Smooth muscle cell (in vitro differentiated cells): ENCODE data around the gene CCR5AS.

Experiments used
- DNase-seq: peaks from one replicate; lab custom pipeline; 2025; ENCODE audit not compliant: unreplicated experiment; lab: John Stamatoyannopoulos, UW
- H2AFZ ChIP-seq: fragments of 200-600 bp; sonication (generic); 2 replicates; pipeline ENCODE4 v1.6.0; 2016; ENCODE audit warnings: antibody characterized with exemption, low read depth, mild to moderate bottlenecking
- H3F3A ChIP-seq: fragments of 200-600 bp; sonication (generic); 2 replicates; pipeline ENCODE4 v1.6.0; 2017; ENCODE audit warnings: antibody characterized with exemption, low read depth
- H3K27ac ChIP-seq: fragments of 200-600 bp; sonication (generic); 2 replicates; pipeline ENCODE4 v1.5.1; 2016; ENCODE audit warnings: low read depth, mild to moderate bottlenecking
- H3K27me3 ChIP-seq: fragments of 200-600 bp; sonication (generic); 2 replicates; pipeline ENCODE4 v1.6.1; 2016; ENCODE audit warnings: low read depth, mild to moderate bottlenecking
- H3K36me3 ChIP-seq: fragments of 200-600 bp; sonication (generic); 2 replicates; pipeline ENCODE4 v1.5.1; 2016; ENCODE audit warnings: low read depth
- H3K4me1 ChIP-seq: fragments of 200-600 bp; sonication (generic); 2 replicates; pipeline ENCODE4 v1.5.1; 2016; ENCODE audit warnings: low read depth
- H3K4me2 ChIP-seq: fragments of 200-600 bp; sonication (generic); 2 replicates; pipeline ENCODE4 v1.6.0; 2016; ENCODE audit warnings: mild to moderate bottlenecking
- H3K4me3 ChIP-seq: fragments of 200-600 bp; sonication (generic); 2 replicates; pipeline ENCODE4 v1.5.1; 2016; ENCODE audit warnings: mild to moderate bottlenecking
- H3K79me2 ChIP-seq: fragments of 200-600 bp; sonication (generic); 2 replicates; pipeline ENCODE4 v1.6.0; 2016; ENCODE audit warnings: low read depth, mild to moderate bottlenecking
- H3K9ac ChIP-seq: fragments of 200-600 bp; sonication (generic); 2 replicates; pipeline ENCODE4 v1.6.0; 2016; ENCODE audit warnings: low read depth
- H3K9me3 ChIP-seq: fragments of 200-600 bp; sonication (generic); replicated peaks from 2 replicates; pipeline ENCODE4 v1.5.1; 2016; ENCODE audit warnings: low read depth
- H4K20me1 ChIP-seq: fragments of 200-600 bp; sonication (generic); 2 replicates; pipeline ENCODE4 v1.6.0; 2016; ENCODE audit warnings: low read depth
- WGBS: methylation state at CpG from one replicate; pipeline ENCODE4 v1.1.7; 2016; ENCODE audit warnings: low lambda C conversion rate; 5-methylcytosine and 5-hydroxymethylcytosine counted together
- TF ChIP-seq, protein P1 (sequence below): fragments of 200-600 bp; sonication (generic); IDR thresholded peaks from 2 replicates; pipeline ENCODE4 v1.5.1; 2017; ENCODE audit warnings: borderline replicate concordance, mild to moderate bottlenecking, antibody characterized with exemption; ENCODE audit not compliant: insufficient read depth, poor library complexity, severe bottlenecking

The CCR5AS gene

DNA sequence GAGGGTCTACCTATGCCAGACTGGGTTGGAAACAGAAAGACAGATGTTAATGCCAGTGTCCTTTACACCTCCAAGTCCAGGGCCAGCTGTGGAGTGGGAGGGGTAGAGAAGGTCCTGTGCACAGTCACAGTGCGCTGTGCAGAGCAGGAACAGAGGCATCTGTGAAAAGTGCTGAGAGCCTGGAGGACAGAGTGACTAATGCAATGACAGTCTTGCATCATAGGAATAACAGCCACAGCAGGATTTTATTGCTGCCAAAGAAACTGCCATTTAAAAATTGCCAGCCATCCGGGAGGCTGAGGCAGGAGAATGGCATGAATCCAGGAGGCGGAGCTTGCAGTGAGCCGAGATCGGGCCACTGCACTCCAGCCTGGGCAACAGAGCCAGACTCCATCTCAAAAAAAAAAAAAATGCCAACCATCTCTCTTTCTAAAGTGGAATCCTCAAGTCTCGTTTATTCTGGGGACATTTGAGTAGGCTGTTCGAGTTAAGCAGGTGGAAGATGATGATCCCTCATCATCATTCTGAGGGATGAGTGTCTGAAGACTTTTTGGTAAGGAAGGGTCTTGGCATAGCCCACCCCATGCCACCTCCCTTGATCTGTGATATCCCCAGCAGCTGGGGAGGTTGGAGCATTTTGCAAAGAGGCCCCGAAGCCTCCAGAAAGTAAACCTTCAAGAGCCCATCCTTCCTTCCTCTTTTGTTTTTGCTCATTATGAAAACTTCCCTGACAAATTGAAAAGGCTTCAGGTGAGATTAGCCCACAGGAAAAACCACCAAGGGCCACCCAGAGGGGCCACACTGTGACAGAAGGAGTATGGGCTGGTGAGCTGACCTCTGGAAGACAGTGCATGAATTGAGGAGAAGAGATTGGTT lies 45.2 kb downstream of the CCR5AS start:
- TF ChIP-seq, protein P1, sequence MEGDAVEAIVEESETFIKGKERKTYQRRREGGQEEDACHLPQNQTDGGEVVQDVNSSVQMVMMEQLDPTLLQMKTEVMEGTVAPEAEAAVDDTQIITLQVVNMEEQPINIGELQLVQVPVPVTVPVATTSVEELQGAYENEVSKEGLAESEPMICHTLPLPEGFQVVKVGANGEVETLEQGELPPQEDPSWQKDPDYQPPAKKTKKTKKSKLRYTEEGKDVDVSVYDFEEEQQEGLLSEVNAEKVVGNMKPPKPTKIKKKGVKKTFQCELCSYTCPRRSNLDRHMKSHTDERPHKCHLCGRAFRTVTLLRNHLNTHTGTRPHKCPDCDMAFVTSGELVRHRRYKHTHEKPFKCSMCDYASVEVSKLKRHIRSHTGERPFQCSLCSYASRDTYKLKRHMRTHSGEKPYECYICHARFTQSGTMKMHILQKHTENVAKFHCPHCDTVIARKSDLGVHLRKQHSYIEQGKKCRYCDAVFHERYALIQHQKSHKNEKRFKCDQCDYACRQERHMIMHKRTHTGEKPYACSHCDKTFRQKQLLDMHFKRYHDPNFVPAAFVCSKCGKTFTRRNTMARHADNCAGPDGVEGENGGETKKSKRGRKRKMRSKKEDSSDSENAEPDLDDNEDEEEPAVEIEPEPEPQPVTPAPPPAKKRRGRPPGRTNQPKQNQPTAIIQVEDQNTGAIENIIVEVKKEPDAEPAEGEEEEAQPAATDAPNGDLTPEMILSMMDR: no peak
- no peaks in the 10 kb centered on the region for H3K36me3 ChIP-seq
- H3K9me3 ChIP-seq: no peaks in the 10 kb centered on the region
- H3K4me1 ChIP-seq: no peaks in the 10 kb centered on the region
- H3K79me2 ChIP-seq: no peaks in the 10 kb centered on the region
- H3K27me3 ChIP-seq: peaks cover 3% of the 10 kb centered on the region
- no peak for DNase-seq
- H4K20me1 ChIP-seq: no peaks in the 10 kb centered on the region
- H3K9ac ChIP-seq: no peak overlapping the region
- H3K4me2 ChIP-seq: peak overlapping the region; percentile 3
- 39% methylated on average over 8 of the region's 8 CpGs for WGBS
- H2AFZ ChIP-seq: no peak overlapping the region
- H3K27ac ChIP-seq: peak overlapping the region; percentile 15
- H3K4me3 ChIP-seq: no peak overlapping the region
- no peaks in the 10 kb centered on the region for H3F3A ChIP-seq

DNA sequence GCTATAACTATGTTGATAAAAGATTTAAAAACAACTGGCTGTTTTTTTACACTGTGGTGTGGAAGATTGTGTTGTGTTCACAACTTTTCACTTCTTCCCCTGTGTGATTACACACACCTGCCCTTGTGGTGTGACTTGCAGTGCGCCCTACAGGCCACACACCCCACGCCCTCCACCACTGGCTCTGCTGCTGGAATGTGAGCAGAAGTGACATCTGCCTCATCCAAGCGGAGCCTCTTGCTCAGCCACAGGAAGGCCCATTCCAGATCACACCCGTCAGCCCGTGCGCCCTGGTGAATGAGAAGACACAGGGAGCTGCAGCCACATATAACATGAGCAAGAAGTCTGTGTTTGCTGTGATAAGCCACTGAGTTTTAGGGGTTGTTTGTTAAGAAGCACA lies 46.0 kb downstream of the CCR5AS start:
- peaks cover 7% of the 10 kb centered on the region for H3K27me3 ChIP-seq
- H3F3A ChIP-seq: no peaks in the 10 kb centered on the region
- no peak overlapping the region for H3K4me3 ChIP-seq
- H3K4me1 ChIP-seq: no peaks in the 10 kb centered on the region
- no peaks in the 10 kb centered on the region for H4K20me1 ChIP-seq
- no peak overlapping the region for H2AFZ ChIP-seq
- H3K79me2 ChIP-seq: no peaks in the 10 kb centered on the region
- WGBS: 32% methylated on average over 6 of the region's 6 CpGs
- peak overlapping the region; percentile 15 for H3K27ac ChIP-seq
- H3K9me3 ChIP-seq: no peaks in the 10 kb centered on the region
- no peaks in the 10 kb centered on the region for H3K36me3 ChIP-seq
- H3K9ac ChIP-seq: no peak overlapping the region
- DNase-seq: no peak
- H3K4me2 ChIP-seq: peak overlapping the region; percentile 3
- TF ChIP-seq, protein P1: no peak

DNA sequence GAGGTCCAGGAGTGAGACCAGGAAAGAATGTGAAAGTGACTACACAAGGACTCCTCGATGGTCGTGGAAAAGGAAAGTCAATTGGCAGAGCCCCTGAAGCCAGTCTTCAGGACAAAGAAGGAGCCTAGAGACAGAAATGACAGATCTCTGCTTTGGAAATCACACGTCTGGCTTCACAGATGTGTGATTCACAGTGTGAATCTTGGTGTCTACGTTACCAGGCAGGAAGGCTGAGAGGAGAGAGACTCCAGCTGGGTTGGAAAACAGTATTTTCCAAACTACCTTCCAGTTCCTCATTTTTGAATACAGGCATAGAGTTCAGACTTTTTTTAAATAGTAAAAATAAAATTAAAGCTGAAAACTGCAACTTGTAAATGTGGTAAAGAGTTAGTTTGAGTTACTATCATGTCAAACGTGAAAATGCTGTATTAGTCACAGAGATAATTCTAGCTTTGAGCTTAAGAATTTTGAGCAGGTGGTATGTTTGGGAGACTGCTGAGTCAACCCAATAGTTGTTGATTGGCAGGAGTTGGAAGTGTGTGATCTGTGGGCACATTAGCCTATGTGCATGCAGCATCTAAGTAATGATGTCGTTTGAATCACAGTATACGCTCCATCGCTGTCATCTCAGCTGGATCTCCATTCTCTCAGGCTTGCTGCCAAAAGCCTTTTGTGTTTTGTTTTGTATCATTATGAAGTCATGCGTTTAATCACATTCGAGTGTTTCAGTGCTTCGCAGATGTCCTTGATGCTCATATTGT lies 47.0 kb downstream of the CCR5AS start:
- Histone ChIP-seq H3K4me2 (no peak overlapping the region), H3F3A (no peaks in the 10 kb centered on the region), H3K4me3 (no peak overlapping the region), H3K79me2 (no peaks in the 10 kb centered on the region), H3K27me3 (peaks cover 15% of the 10 kb centered on the region), H3K4me1 (no peaks in the 10 kb centered on the region), H3K9me3 (no peaks in the 10 kb centered on the region), H2AFZ (no peak overlapping the region), H3K27ac (peak overlapping the region; percentile 2), H3K9ac (no peak overlapping the region), H4K20me1 (no peaks in the 10 kb centered on the region), H3K36me3 (no peaks in the 10 kb centered on the region)
- TF ChIP-seq, protein P1: no peak
- DNase-seq: no peak
- WGBS: 62% methylated on average over 11 of the region's 11 CpGs
